C4-2B (cell line): Measurements from ENCODE around the gene CFAP410.

Experiments used
- CTCF ChIP-seq: fragments of 450-650 bp; conservative IDR thresholded peaks from 2 replicates; pipeline ENCODE4 v1.5.1; 2017; ENCODE audit warnings: mild to moderate bottlenecking
- ZFX ChIP-seq: fragments of 450-650 bp; IDR thresholded peaks from 2 replicates; pipeline ENCODE4 v1.6.1; 2017

GRCh38 chr21:44335266-44336059 is 3.7 kb downstream of the CFAP410 start:
- no peak for TF ChIP-seq CTCF
- TF ChIP-seq ZFX: no peak
